CD14-positive monocyte (primary cell): ENCODE measurements around the gene TSPAN12. TPM values are rescaled to one million over a fixed set of nuclear protein-coding genes. Genes with fewer than 3 reads are reported as not detected.
"Not testable (repeated sequence)": the region's sequence is repeated elsewhere in the genome, so short reads cannot be mapped to it uniquely, and the experiment has no call there.

Experiments used
- DNase-seq, 3 donors: peaks; one replicate each; pipeline ENCODE4 v3.0.0-alpha.2; 2011 to 2022
- H2AFZ ChIP-seq: 2 replicates; pipeline ENCODE4 v1.6.0; 2012; ENCODE audit warnings: mild to moderate bottlenecking, low read depth, low read length, inconsistent platforms; ENCODE audit not compliant: insufficient read depth, poor library complexity, severe bottlenecking
- H3K27ac ChIP-seq, 2 donors: 1 replicate in 1 of 2; 2 replicates in 1 of 2; pipeline ENCODE4 v1.5.1; 2012 to 2013; ENCODE audit warnings: low read length in 2 of 2, control low read depth in 1 of 2, inconsistent platforms in 1 of 2, low read depth in 1 of 2, mild to moderate bottlenecking in 1 of 2
- H3K27me3 ChIP-seq, 2 donors: one replicate each; pipeline versions ENCODE4 v1.6.0 to v1.6.1; 2011 to 2013; ENCODE audit warnings: low read length in 2 of 2; ENCODE audit not compliant: control insufficient read depth in 2 of 2, insufficient read depth in 2 of 2
- H3K36me3 ChIP-seq, 2 donors: replicated peaks in 1 of 2; 1 replicate in 1 of 2; 2 replicates in 1 of 2; pipeline versions ENCODE4 v1.5.1 to v1.6.1; 2012 to 2013; ENCODE audit warnings: low read length in 2 of 2, control low read depth in 1 of 2, inconsistent platforms in 1 of 2, mild to moderate bottlenecking in 1 of 2; ENCODE audit not compliant: insufficient read depth in 2 of 2, control insufficient read depth in 1 of 2
- H3K4me1 ChIP-seq, 2 donors: 1 replicate in 1 of 2; 2 replicates in 1 of 2; pipeline versions ENCODE4 v1.5.1 to v1.6.1; 2012 to 2013; ENCODE audit warnings: low read length in 2 of 2, control low read depth in 1 of 2, inconsistent platforms in 1 of 2, mild to moderate bottlenecking in 1 of 2, moderate library complexity in 1 of 2; ENCODE audit not compliant: insufficient read depth in 2 of 2, control insufficient read depth in 1 of 2
- H3K4me2 ChIP-seq: replicated peaks from 2 replicates; pipeline ENCODE3; 2012; ENCODE audit warnings: low read length, moderate library complexity, mild to moderate bottlenecking; ENCODE audit not compliant: poor library complexity, severe bottlenecking; ENCODE audit errors: extremely low read depth
- H3K4me3 ChIP-seq, 3 experiments: fragments of 200-600 bp in 1 of 3; sonication (generic) in 1 of 3; replicated peaks in 1 of 3; 1 replicate in 2 of 3; 2 replicates in 1 of 3; pipeline ENCODE4 v1.5.1; 2011 to 2013; ENCODE audit warnings: low read length in 3 of 3, mild to moderate bottlenecking in 3 of 3, control low read depth in 2 of 3, low read depth in 2 of 3, inconsistent platforms in 1 of 3, moderate library complexity in 1 of 3
- H3K79me2 ChIP-seq: 2 replicates; pipeline ENCODE4 v1.6.0; 2012; ENCODE audit warnings: mild to moderate bottlenecking, control low read depth, inconsistent platforms, low read length, moderate library complexity; ENCODE audit not compliant: insufficient read depth
- H3K9ac ChIP-seq: 2 replicates; pipeline ENCODE4 v1.6.0; 2017; ENCODE audit warnings: low read length, mild to moderate bottlenecking; ENCODE audit not compliant: insufficient read depth, poor library complexity, severe bottlenecking
- H3K9me3 ChIP-seq, 2 donors: replicated peaks in 1 of 2; 1 replicate in 1 of 2; 2 replicates in 1 of 2; pipeline versions ENCODE4 v1.5.1 to v1.6.1; 2012 to 2013; ENCODE audit warnings: low read length in 2 of 2, control low read depth in 1 of 2; ENCODE audit not compliant: control insufficient read depth in 1 of 2, insufficient read depth in 1 of 2
- H4K20me1 ChIP-seq: 2 replicates; pipeline ENCODE4 v1.6.0; 2012; ENCODE audit warnings: mild to moderate bottlenecking, low read length, control low read depth, moderate library complexity; ENCODE audit not compliant: insufficient read depth
- H3K27ac Mint-ChIP-seq, 7 donors: one replicate each; pipeline ENCODE4 v1.8.0; 2020; ENCODE audit warnings: mild to moderate bottlenecking in 7 of 7, mixed read lengths in 7 of 7, moderate library complexity in 6 of 7, inconsistent platforms in 2 of 7
- H3K27me3 Mint-ChIP-seq, 3 donors: one replicate each; pipeline ENCODE4 v1.8.0; 2021 to 2022; ENCODE audit warnings: low read depth in 3 of 3, mild to moderate bottlenecking in 3 of 3, mixed read lengths in 3 of 3, moderate library complexity in 3 of 3, inconsistent platforms in 1 of 3
- H3K36me3 Mint-ChIP-seq, 2 donors: one replicate each; pipeline ENCODE4 v1.8.0; 2020; ENCODE audit warnings: mixed read lengths in 2 of 2, inconsistent platforms in 1 of 2, mild to moderate bottlenecking in 1 of 2
- H3K4me1 Mint-ChIP-seq: one replicate; pipeline ENCODE4 v1.8.0; 2020; ENCODE audit warnings: mild to moderate bottlenecking, mixed read lengths
- H3K4me3 Mint-ChIP-seq, 2 donors: one replicate each; pipeline ENCODE4 v1.8.0; 2020; ENCODE audit warnings: mild to moderate bottlenecking in 2 of 2, mixed read lengths in 2 of 2, moderate library complexity in 1 of 2
- H3K9me3 Mint-ChIP-seq, 7 donors: one replicate each; pipeline ENCODE4 v1.8.0; 2020 to 2022; ENCODE audit warnings: mixed read lengths in 7 of 7, mild to moderate bottlenecking in 6 of 7, moderate library complexity in 6 of 7, inconsistent platforms in 2 of 7
- CTCF ChIP-seq: fragments of 200-600 bp; IDR thresholded peaks from one replicate; pipeline ENCODE4 v1.8.0; 2022; ENCODE audit warnings: antibody characterized with exemption, mild to moderate bottlenecking
- WGBS: methylation state at CpG from one replicate; pipeline ENCODE4 v1.1.5; 2013; ENCODE audit warnings: missing lambda C conversion rate; ENCODE audit not compliant: insufficient coverage; 5-methylcytosine and 5-hydroxymethylcytosine counted together
- intact Hi-C, 2 donors: fragments of 100-400 bp; cut with micrococcal nuclease; formaldehyde crosslinking; loops; one replicate each; pipeline versions ENCODE4 v1.15.0 to v1.15.1; 2023
- polyA plus RNA-seq, 3 donors: library from polyadenylated mRNA; depleted of rRNA in 1 of 3; unstranded in 2 of 3; stranded (reverse) in 1 of 3; fragments of 300-500 nt in 2 of 3; fragments of >200 nt in 1 of 3; fragmentation: Illumina TruSeq in 2 of 3; gene quantifications; 1 replicate in 2 of 3; 2 replicates in 1 of 3; pipeline ENCODE4 v1.2.3, GENCODE V29; 2012 to 2021

Gene TSPAN12
- polyA plus RNA-seq, 3 donors, result not detected

- Histone ChIP-seq H3K9me3 (no peaks in the 10 kb centered on the region), H3K4me3 (no peak overlapping the region), H3K4me1 (no peaks in the 10 kb centered on the region), H3K36me3 (no peaks in the 10 kb centered on the region), H3K9ac (no peak overlapping the region), H3K27ac (no peak overlapping the region), H2AFZ (no peak overlapping the region), H3K27me3 (no peaks in the 10 kb centered on the region), H3K79me2 (no peaks in the 10 kb centered on the region), H3K4me2 (no peak overlapping the region), H4K20me1 (no peaks in the 10 kb centered on the region)
- intact Hi-C loops, result no loop called here
- Mint-ChIP-seq H3K27ac (no peak overlapping the region), H3K36me3 (no peaks in the 10 kb centered on the region), H3K27me3 (no peaks in the 10 kb centered on the region), H3K4me1 (no peaks in the 10 kb centered on the region), H3K9me3 (no peaks in the 10 kb centered on the region), H3K4me3 (no peak overlapping the region)
- TF ChIP-seq CTCF, result no peak
- DNase-seq, result no peak
- WGBS, result 84% methylated on average over 5 of the region's 6 CpGs
Observed at GRCh38 chr7:120780938-120781337, 77.0 kb downstream of the TSPAN12 start.

- H3K9me3 ChIP-seq, H3K9me3 Mint-ChIP-seq, H3K27me3 Mint-ChIP-seq, H3K4me1 Mint-ChIP-seq, DNase-seq, H3K27ac ChIP-seq, H3K27me3 ChIP-seq, H4K20me1 ChIP-seq, H3K4me2 ChIP-seq, H2AFZ ChIP-seq, H3K36me3 Mint-ChIP-seq, H3K4me3 Mint-ChIP-seq, H3K27ac Mint-ChIP-seq, H3K4me1 ChIP-seq, H3K9ac ChIP-seq, H3K4me3 ChIP-seq, intact Hi-C loops, H3K79me2 ChIP-seq, H3K36me3 ChIP-seq: not testable (repeated sequence)
- WGBS, result 95% methylated on average over 5 of the region's 7 CpGs
Observed at GRCh38 chr7:120780451-120780850, 77.5 kb downstream of the TSPAN12 start.

- H3K9ac ChIP-seq, H3K27me3 ChIP-seq, H3K4me3 Mint-ChIP-seq, H3K36me3 ChIP-seq, DNase-seq, H3K4me2 ChIP-seq, H3K27me3 Mint-ChIP-seq, intact Hi-C loops, H3K4me3 ChIP-seq, H3K79me2 ChIP-seq, H3K27ac Mint-ChIP-seq, H3K9me3 ChIP-seq, H3K9me3 Mint-ChIP-seq, H4K20me1 ChIP-seq, H3K36me3 Mint-ChIP-seq, H2AFZ ChIP-seq, H3K27ac ChIP-seq, H3K4me1 ChIP-seq, H3K4me1 Mint-ChIP-seq: not testable (repeated sequence)
- WGBS, result 82% methylated on average over 1 of the region's 8 CpGs
Observed at GRCh38 chr7:120779078-120779477, 78.9 kb downstream of the TSPAN12 start.
